CMK (cell line): ENCODE measurements around the gene SLC22A9.
"Not testable (repeated sequence)": the region's sequence is repeated elsewhere in the genome, so short reads cannot be mapped to it uniquely, and the experiment has no call there.

Source experiments
- DNase-seq: peaks from one replicate; pipeline ENCODE4 v3.0.0-alpha.2; 2010; ENCODE audit warnings: low read depth

Gene SLC22A9

GRCh38 chr11:63369165-63369970 is at the start of gene SLC22A9:
Gene SLC22A9 (plus strand): TSS chr11:63369785. CDS start chr11:63370057, 272 bp downstream.
- DNase-seq = no peak

GRCh38 chr11:63321723-63322122 is 47.9 kb upstream of the SLC22A9 start:
- DNase-seq = no peak

- not testable (repeated sequence) for DNase-seq
Measured at GRCh38 chr11:63335089-63335488, 34.5 kb upstream of the SLC22A9 start.

GRCh38 chr11:63337070-63337469 is 32.5 kb upstream of the SLC22A9 start:
- DNase-seq = no peak

- no peak for DNase-seq
Measured at GRCh38 chr11:63343130-63343529, 26.5 kb upstream of the SLC22A9 start.

- no peak for DNase-seq
Measured at GRCh38 chr11:63352144-63352543, 17.4 kb upstream of the SLC22A9 start.

GRCh38 chr11:63362196-63362793 is 7.3 kb upstream of the SLC22A9 start:
- no peak for DNase-seq

GRCh38 chr11:63369971-63370588 is 495 bp downstream of the SLC22A9 start:
- no peak for DNase-seq

GRCh38 chr11:63371396-63371795 is 1.8 kb downstream of the SLC22A9 start:
- DNase-seq = no peak

GRCh38 chr11:63375434-63375833 is 5.8 kb downstream of the SLC22A9 start:
- no peak for DNase-seq

GRCh38 chr11:63380130-63380529 is 10.5 kb downstream of the SLC22A9 start:
- DNase-seq = no peak

- no peak for DNase-seq
Measured at GRCh38 chr11:63395697-63396096, 26.1 kb downstream of the SLC22A9 start.

- no peak for DNase-seq
Measured at GRCh38 chr11:63404161-63404935, 34.8 kb downstream of the SLC22A9 start.

- no peak for DNase-seq
Measured at GRCh38 chr11:63405114-63405513, 35.5 kb downstream of the SLC22A9 start.

- no peak for DNase-seq
Measured at GRCh38 chr11:63406458-63406857, 36.9 kb downstream of the SLC22A9 start.

- DNase-seq = no peak
Measured at GRCh38 chr11:63417174-63417852, 47.7 kb downstream of the SLC22A9 start.

GRCh38 chr11:63427971-63428508 is 58.5 kb downstream of the SLC22A9 start:
- DNase-seq = no peak

- DNase-seq = not testable (repeated sequence)
Measured at GRCh38 chr11:63430731-63431130, 61.1 kb downstream of the SLC22A9 start.

- DNase-seq = not testable (repeated sequence)
Measured at GRCh38 chr11:63435351-63435750, 65.8 kb downstream of the SLC22A9 start.

GRCh38 chr11:63435831-63436230 is 66.2 kb downstream of the SLC22A9 start:
- not testable (repeated sequence) for DNase-seq

GRCh38 chr11:63443714-63444113 is 74.1 kb downstream of the SLC22A9 start:
- DNase-seq = no peak
